CD4-positive, alpha-beta T cell treated with Interleukin-12 subunit alpha and Interleukin-12 subunit beta, for 1 hour (primary cell): Measurements from ENCODE around the gene ZNF532.
"Not testable (repeated sequence)": the region's sequence is repeated elsewhere in the genome, so short reads cannot be mapped to it uniquely, and the experiment has no call there.

Experiments
- DNase-seq: peaks from one replicate; pipeline ENCODE4 v3.0.0-alpha.2; 2020

ZNF532 gene

DNA sequence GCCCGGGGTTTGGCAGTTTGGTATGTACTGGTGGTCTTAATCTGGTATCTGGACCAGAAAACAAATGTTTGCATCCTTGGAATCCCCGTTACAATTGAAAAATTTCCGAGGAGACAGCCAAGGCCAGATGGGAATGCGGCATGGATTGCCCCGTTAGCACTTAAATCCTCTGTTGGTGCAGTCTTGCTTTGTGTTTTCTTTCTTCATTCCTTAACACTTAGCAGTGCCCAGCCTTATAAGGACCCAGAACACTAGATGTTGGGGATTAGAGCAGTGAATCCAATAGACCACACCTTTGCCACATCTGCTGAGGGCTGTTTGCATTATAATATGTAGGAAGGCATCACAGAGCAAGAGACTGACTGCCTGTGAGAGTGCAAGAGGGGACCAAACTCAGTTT is 12.8 kb upstream of the ZNF532 start:
- DNase-seq, result no peak

DNA sequence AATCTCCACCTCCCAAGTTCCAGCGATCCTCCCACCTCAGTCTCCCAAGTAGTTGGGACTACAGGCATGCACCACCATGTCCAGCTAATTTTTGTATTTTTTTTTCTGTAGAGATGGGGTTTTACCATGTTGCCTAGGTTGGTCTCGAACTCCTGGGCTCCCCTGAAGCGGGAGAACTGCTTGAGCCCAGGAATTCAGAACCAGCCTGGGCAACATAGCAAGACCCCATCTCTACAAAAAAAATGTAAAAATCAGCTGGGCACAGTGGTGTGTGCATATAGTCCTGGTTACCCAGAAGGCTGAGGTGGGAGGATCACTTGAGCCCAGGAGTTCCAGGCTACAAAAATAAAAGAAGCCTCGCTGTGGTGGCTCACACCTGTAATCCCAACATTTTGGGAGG is 12.0 kb upstream of the ZNF532 start:
- DNase-seq, result no peak

DNA sequence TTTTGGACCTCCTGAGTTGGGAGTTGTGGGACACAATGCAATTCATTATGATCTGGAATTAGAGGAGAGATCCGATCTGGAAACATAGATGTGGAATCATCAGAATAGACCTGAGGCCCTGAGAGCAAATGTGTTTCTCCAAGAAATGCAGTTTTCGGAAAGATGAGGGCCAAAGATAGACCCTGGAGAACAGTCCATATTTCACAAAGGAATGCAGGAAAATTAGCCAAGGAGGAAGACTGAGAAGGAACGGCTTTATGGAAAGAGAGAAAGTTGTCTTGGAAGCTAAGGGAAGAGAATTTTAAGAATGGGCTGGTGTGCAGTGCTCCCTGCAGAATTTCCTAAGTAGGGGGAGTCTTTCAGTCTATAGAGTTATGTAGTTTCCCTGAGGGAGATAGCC is 11.1 kb upstream of the ZNF532 start:
- DNase-seq, result no peak

DNA sequence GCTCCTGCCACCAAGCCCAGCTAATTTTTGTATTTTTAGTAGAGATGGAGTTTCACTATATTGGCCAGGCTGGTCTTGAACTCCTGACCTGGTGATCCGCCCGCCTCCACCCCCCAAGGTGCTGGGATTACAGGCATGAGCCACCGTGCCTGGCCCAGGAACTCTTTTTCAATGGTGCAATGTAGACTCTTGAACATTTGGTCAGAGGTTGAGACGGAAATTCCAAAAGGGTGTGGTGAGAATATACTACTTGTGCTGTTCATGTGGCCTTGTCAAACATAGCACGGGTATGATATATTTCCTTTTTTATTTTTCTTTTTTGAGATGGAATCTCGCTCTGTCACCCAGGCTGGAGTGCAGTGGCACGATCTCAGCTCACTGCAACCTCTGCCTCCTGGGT is 9.2 kb upstream of the ZNF532 start:
- DNase-seq, result not testable (repeated sequence)

DNA sequence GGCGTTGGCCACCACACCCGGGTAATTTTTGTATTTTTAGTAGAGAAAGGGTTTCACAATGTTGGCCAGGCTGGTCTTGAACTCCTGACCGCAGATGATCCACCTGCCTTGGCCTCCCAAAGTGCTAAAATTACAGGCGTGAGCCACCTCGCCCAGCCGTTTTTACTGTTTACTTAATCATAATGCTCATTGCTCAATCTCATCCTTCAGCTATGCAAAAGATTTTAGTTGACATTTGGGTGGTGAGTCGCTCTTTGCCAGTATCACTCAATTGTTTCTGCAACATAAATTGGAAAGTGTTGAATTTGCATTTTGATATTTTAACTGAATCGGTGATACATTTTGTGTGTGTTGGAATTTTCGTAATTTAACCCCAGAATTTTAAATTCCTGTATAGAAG is 7.8 kb upstream of the ZNF532 start:
- no peak for DNase-seq

DNA sequence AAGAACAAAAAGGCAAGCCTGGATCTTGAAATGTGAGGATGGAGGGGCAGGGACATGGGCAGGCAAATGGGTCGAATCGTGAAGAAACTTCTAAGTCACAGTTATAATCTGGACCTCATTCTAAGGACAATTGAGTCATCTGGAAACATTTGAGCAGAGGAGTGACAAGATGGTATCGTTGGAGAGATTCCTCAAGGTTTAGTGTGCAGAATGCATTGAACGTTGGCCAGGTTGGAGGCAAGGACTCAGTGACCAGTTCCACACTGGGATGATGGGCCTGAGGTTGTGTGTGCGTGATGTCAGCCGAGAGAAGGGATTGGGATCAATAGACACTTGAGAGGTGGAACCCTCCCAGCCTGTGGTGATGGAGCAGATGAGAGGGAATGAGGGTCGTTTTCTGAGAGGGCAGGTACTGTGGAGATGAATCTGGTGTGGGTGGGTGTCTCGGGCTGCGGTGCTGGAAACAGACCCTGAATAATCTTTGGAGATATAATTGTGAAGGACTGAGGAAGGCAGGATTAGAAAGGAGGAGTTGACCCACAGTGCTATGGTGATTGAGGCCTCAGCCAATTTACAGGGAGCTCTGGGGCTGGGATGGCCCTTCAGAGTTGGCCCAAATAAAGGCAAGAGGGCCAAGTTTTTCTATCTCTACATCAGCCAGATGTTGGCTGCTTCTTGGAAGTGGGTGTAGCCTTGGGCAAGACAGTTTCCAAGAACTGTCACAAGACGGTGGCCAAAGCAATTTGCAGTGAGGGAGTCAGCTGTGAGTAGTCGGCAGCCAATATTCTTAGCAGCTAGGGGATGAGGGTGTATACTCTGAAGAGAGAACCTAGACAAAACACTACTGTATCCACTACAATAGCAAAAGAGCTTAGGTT is 5.8 kb upstream of the ZNF532 start:
- no peak for DNase-seq

DNA sequence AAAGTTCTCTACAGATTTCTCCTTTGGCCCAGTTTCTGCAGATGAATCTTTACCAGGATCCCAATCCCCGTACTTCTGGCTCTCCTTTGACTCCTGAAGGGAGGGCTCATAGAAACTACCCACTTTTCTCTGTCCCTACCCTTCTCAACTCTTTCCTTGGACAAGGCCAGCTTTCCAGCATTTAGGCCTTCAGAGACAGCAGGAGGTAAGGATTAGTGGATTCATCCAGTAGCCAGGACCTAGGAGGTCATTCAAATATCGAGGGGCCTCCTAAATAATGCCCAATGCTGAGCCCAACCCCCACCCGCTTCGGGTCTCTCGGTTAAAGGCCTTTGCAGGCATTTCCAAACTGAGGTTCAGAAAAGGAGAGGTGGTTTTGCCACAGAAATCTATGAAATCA is 4.8 kb upstream of the ZNF532 start:
- no peak for DNase-seq

DNA sequence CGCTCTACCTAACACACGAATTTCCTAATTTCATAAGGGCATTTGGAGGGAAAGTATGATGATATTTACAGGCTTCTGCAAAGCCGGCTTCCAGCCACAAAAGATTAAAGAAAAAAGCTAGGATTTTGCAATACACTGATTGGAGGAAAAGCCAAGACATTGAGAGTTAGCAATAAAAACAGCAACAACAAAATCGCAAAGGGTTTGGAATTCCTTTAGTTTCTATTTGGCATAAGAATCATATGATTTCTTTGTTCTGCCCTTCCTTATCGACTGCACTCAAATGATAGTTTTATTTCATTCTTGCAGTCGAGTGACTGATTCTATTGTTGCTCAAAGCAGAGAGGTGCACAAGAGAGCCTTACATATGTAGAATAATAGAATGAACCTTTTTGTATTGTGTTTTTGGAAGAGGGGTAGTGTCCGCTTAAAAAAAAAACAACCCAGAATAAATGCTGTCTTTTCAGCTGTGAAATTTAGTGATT is 3.9 kb upstream of the ZNF532 start:
- no peak for DNase-seq

DNA sequence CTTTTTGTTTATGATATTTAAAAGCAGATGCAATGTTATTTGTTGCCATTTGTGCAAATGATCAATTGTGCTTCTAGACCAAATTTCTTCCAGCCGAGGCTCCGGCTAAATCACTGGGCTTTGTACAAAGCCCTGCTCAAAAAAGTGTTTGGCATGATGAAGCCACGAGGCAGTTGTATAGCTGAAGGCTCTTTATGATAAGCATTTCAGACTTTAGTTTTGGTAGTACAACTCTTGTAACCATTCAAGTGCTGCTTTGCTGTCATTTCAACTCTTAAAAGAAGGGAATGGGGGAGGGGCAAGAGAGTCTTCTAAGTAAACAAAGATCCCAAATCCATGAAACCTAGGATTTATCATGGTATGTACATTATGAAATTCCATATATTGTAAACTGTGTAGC is 3.3 kb upstream of the ZNF532 start:
- no peak for DNase-seq

DNA sequence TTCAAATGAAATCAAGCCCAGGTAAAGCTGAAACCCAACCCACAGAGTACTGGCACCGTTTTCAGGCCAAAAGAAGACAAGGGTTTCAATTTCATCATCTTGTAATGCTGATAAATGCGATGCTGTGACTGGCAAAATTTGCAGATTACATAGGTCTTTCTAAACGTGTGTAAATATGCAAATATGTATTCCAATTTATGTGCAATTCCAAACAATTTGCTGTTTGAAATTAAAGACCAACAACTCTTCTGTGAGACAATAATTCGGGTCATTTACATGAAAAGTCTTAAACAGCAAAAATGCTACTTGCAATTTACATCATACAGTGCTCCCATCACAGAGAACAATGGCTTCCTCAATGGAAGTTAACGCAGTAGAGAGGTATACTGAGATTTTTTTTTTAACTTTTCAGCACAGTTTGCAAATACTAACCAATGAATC is 2.8 kb upstream of the ZNF532 start:
- no peak for DNase-seq

DNA sequence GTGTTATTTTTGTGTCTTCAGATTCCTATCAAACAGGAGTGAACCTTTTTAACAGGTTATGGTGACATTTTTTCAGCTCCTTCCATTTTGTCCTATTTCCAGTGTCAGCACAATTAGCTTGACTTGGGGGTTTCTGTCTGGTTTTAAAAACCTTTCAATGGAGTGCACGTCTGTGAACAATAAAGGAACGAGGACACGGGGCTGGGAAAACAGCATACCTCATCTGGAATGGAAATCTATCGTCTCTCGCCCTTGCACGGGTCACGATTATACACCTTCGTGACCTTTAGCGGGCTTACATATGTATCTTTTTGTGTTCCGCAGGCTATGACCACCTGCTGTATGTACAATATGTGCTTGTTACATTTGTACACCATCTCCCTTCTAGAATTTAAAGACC is 2.3 kb upstream of the ZNF532 start:
- no peak for DNase-seq

DNA sequence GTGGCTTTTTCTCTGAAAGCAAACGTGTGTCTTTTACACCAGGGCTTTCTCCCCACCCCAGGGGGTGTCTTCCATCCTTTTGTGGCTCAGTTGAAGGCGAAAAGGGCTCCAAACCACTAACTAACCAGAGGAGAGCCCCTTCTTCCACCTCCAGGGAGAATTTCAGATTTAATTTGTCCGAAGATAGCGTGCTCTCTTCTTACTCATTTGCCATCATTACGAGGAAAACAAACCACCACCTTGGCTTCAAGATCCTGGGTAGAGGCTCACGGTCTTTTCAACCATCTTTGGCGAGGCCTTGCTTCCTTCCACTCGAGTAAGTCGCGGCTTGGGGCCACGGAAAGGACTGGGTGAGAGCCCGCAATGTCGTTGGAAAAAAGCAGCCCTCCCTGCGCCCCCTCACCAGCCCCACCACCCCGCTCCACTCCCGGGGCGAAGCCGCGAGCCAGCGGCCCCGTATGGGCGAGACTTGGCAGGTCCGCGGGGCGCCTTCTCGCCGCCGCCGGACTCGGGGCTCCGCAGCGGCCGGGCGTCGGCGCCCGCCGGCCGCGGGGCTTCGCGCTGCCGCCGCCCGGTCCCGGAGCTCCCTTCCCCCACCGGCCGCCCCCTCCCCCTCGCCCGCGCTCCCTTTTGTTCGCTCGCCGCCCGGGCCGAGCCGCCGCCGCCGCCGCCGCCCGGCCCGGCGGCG is 1.7 kb upstream of the ZNF532 start:
- peak; percentile 25 for DNase-seq

DNA sequence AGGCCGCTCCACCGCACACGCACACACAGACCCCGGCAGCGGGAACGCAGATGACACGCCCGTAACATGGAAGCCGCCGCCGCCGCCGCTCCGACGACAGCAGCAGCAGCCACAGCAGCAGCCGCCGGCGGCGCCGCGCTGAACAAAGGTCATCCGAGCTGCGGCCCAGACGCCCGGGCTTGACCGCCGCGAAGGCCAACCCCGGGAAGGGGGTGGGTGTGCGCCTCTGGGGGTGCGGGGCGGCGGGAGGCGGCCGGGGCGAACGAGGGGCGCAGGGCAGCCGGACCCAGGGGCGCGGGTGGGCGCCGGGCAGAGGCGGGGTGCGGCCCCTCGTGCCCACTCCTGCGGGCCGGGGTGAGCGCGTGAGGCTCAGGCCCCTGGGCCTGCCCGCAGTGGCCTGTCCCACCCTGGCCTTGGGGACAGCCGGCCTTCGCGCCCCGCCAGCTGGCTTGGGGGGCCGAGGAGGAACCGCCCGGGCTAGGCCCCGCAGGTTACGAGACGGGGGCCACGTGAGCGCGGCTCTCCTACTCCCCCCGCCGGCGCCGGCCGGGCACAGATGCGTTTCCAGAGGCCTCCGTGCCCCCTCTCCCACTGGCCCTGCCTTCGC is 1.0 kb upstream of the ZNF532 start:
- DNase-seq, result peak; percentile 35

DNA sequence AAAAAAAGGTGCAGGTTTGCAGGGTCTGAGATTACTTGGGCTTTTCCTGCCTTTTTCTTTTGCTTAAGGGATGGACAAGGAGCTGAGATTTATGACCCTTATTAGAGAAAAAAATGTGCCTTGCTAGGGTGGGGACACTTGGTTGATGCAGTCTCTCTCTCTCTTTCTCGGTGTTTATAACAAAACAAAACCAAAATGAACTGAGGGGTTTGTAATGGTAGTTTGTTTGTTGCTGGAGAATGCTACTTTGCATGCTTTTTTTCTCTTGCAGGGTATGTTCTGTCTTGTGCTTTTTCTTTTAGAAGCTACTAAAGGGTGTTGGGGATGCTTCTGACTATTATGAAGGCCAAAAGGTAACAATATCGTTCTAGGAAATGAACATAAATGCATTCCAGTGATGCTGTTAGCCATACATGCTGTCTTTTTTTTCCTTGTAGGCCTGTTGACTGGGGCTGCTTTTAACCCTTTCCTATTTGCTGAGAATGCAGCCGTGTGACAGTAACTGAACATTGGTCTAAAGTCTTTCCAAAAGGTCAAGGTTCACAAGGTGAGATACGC is 435 bp downstream of the ZNF532 start:
- DNase-seq, result no peak

DNA sequence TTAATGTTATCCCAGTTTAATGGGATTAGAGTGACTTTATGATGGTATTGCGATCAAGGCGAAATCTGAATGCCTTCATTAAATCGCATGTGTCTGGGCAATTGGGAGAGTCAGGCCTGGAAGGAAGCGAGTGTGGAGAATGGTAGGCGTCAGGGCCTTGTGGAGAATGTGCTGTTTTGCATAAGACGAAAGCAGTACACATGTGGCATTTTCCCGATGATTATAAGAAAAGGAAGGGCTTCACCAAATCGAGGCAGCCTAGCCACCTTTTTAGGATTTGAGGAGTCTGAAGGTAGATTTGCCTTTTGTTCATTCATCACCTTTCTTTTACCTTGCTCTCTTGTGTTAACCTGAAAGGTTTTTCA is 1.0 kb downstream of the ZNF532 start:
- no peak for DNase-seq

DNA sequence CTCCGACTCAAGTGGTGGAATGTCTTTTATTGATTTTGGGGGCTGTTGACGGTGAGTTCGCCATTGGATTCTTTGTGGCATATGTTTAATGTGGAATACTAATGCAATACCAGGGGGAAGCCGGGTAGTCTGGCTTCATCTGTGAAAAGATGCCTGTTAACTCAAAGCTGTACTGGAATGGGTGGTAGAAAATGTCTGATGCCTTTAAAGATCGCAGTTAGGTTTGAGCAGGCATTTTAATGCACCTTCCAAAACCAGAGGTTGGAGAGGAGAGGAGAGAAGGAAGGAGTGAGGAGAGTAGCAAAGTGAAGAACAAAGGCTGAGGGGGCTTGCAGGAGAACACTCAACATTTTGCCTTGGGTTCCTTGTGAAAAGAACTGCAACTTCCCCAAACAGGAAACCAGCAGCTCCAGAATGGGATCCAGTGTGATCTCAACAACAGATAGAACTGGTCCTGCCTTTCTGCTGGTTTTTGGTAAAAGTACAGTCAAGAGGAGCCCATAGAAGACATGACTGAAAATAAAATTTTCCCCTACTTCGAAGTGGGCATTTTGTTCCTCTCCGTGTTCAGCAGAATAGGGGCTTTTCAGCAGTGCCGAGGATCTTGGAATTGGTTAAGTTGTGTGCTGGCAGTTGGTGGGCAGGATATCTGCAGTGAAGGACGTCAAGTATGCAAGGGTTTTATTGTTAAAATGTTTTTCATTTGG is 1.5 kb downstream of the ZNF532 start:
- no peak for DNase-seq

DNA sequence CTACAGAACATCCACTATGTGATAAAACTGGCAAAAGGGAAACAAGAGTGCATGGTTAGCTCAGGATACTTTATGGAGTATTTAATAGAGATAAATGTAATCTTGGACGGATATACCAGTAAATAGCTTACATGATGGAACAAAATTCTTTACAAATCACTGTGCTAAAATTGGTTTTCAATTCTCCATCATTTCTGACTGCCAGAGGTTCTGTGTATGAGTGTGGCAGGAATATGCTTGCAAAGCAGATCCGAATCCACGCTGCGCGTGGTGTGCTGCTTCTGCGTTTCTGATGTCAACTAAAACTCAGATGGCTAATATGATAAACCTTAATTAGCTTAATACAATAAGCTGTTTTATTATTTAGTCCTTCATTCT is 2.1 kb downstream of the ZNF532 start:
- DNase-seq, result no peak

DNA sequence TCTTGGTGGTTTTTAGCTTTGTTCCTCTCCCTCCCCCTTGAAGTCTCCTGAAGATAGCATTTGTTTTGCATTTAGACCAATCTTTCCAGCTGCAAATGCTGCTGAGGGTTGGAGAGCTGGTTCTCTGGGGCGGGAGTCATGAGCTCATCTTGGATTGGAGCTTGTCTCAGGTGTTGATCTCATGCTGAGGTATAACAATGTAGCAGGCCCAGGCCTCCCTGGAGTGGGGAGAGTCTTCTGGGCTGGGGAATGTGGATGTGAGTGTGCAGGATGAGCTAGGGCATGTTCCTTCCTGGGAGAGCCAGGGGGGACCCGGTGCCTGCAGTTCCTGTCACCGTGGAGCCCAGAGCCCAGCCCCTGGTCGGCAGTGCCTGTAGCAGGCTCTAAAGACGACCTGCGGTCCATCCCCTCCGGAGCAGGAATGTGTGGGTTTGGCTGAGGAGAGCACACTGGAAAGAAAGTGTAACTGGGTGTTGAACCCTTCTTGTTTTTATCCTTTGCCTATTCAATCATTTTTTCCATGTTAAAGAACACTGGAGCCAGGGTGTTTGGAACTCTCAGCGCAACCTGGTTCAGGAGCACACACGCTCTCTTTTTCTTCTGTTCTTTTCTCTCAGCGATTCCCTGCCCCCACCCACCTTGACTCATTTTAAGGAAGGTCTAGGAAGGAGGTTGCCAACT is 2.7 kb downstream of the ZNF532 start:
- DNase-seq, result no peak

DNA sequence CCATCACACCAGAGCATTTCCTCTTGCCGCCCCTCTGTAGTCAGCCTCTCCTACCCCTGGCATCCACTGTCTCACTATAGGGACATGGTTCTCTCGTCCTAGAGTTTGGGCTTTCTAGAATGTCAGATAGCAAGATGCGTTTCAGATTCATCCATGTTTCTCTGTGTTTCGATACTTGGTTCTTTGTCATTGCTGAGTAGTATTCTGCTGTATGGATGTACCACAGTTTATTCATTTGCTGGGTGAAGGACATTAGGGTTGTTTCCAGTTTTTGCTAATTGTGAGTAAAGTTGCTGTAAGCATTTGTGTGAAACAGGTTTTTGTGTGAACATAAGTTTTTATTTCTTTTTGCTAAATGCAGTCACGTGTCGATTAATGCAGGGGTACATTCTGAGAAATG is 3.8 kb downstream of the ZNF532 start:
- DNase-seq, result no peak

DNA sequence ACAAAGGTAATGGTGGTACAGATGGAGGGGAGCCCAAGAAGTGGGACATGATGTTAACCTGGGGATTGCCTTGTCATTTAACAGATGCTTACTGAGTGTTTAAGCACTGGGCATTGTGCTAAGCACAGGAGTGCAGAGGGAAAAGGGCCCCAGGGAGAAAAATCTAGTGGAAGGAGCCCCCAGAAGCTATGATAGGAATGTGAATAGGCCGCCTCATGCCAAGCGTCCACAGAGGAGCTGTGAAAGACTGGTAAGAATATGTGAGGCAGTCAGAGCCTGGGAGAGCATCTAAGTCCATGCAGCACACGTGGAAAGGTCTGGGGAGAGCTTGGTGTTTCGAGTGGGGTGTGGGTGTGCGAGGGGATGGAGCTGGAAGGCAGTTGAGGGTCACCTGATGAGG is 5.5 kb downstream of the ZNF532 start:
- no peak for DNase-seq

DNA sequence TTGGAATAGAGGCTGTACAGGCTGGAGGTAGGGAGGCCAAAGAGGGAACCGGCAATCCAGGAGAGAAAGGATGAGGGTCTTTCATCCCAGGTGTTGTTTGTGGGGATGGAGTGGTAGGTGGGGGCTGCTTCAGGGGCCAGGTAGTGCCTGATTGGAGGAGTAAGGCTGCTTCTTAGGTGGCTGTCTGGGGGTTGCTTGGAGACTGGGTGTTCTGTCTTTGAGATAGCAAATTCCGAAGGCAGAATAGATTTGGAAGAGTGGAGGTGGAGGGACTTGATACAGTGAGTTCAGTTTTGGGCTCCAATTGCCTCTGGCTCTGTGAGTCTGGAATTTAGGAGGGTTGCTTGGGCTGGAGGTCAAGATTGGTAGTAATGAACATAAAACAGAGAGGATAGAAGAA is 5.9 kb downstream of the ZNF532 start:
- no peak for DNase-seq
